CD4-positive, alpha-beta memory T cell (primary cell): ENCODE measurements around the gene TRMT11. TPM values are rescaled to one million over a fixed set of nuclear protein-coding genes. Genes with fewer than 3 reads are reported as not detected.

Experiments used
- CTCF ChIA-PET: fragments of 350-600 bp; sonication (Branson Sonifier 250); formaldehyde crosslinking; loops from one replicate; lab custom pipeline; 2021; ENCODE audit warnings: inconsistent platforms; ENCODE audit not compliant: partially characterized antibody; lab: Charles Lee
- POLR2A ChIA-PET: fragments of 350-600 bp; sonication (Branson Sonifier 250); formaldehyde crosslinking; loops from one replicate; lab custom pipeline; 2021; ENCODE audit not compliant: partially characterized antibody; lab: Charles Lee
- DNase-seq, 5 donors: peaks; one replicate each; pipeline versions ENCODE4 v3.0.0 to v3.0.0-alpha.2; 2020 to 2022; ENCODE audit warnings: mixed read lengths in 1 of 5
- H3K27ac ChIP-seq: one replicate; pipeline ENCODE4 v1.7.0; 2013; ENCODE audit warnings: low read depth, low read length
- H3K27me3 ChIP-seq: 2 replicates; pipeline ENCODE4 v1.7.0; 2013; ENCODE audit warnings: mild to moderate bottlenecking, low read length, moderate library complexity; ENCODE audit not compliant: insufficient read depth
- H3K36me3 ChIP-seq: 2 replicates; pipeline ENCODE4 v1.7.0; 2013; ENCODE audit warnings: mild to moderate bottlenecking, low read length, moderate library complexity; ENCODE audit not compliant: insufficient read depth
- H3K4me1 ChIP-seq: 2 replicates; pipeline ENCODE4 v1.7.0; 2013; ENCODE audit warnings: mild to moderate bottlenecking, low read length, moderate library complexity; ENCODE audit not compliant: insufficient read depth
- H3K4me3 ChIP-seq, 2 donors: one replicate each; pipeline ENCODE4 v1.7.0; 2013; ENCODE audit warnings: low read length in 2 of 2, mild to moderate bottlenecking in 1 of 2
- H3K9me3 ChIP-seq, 2 donors: one replicate each; pipeline ENCODE4 v1.7.0; 2013; ENCODE audit warnings: low read length in 2 of 2, control low read depth in 1 of 2; ENCODE audit not compliant: control insufficient read depth in 1 of 2
- H3K27ac Mint-ChIP-seq, 7 donors: one replicate each; pipeline ENCODE4 v1.8.0; 2020 to 2021; ENCODE audit warnings: mixed read lengths in 7 of 7, mild to moderate bottlenecking in 6 of 7, inconsistent platforms in 3 of 7, moderate library complexity in 3 of 7
- H3K27me3 Mint-ChIP-seq, 2 donors: one replicate each; pipeline ENCODE4 v1.8.0; 2020 to 2021; ENCODE audit warnings: mixed read lengths in 2 of 2
- H3K36me3 Mint-ChIP-seq, 2 donors: one replicate each; pipeline ENCODE4 v1.8.0; 2020 to 2021; ENCODE audit warnings: mixed read lengths in 2 of 2, inconsistent platforms in 1 of 2, mild to moderate bottlenecking in 1 of 2
- H3K4me1 Mint-ChIP-seq, 4 donors: one replicate each; pipeline ENCODE4 v1.8.0; 2020 to 2021; ENCODE audit warnings: mixed read lengths in 4 of 4, mild to moderate bottlenecking in 1 of 4
- H3K4me3 Mint-ChIP-seq, 8 donors: one replicate each; pipeline ENCODE4 v1.8.0; 2020 to 2021; ENCODE audit warnings: mixed read lengths in 8 of 8, mild to moderate bottlenecking in 7 of 8, moderate library complexity in 6 of 8, inconsistent platforms in 3 of 8
- H3K9me3 Mint-ChIP-seq, 8 donors: one replicate each; pipeline ENCODE4 v1.8.0; 2020 to 2021; ENCODE audit warnings: mixed read lengths in 8 of 8, mild to moderate bottlenecking in 5 of 8, inconsistent platforms in 3 of 8, moderate library complexity in 1 of 8
- intact Hi-C: fragments of 100-400 bp; cut with micrococcal nuclease; formaldehyde crosslinking; loops from one replicate; pipeline ENCODE4 v1.15.1; 2023
- polyA plus RNA-seq, 2 donors: library from polyadenylated mRNA; unstranded; fragments of 300-500 nt; fragmentation: Illumina TruSeq; gene quantifications; one replicate each; pipeline ENCODE4 v1.2.3, GENCODE V29; 2021
- total RNA-seq, 2 experiments: library from RNA; stranded (reverse); gene quantifications; one replicate each; pipeline ENCODE4 v1.2.3, GENCODE V29; 2021

The TRMT11 gene
- total and polyA plus RNA-seq, 4 experiments from 2014 or later = 7.8 to 30.8 (median 20.7) TPM

DNA sequence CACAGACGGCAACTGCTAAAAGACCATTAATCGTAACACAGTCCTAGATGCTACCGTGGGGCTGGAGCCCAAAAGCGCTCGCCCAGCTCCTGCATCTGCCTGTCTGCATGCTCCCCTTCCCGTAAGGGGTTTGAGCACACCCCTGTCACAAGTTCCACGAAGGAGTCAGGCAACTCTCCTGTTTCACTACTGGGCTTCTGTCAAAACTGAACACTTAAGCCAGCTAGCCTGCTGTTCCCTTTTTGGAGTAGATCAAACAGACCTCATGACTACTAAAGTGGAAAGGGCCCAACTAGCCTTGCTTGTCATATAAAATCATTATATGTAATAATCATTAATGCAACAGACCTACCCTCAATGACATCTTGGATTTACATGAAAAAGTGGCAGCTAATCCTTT lies 61.3 kb downstream of the TRMT11 start:
- H3K27ac Mint-ChIP-seq = no peak overlapping the region
- intact Hi-C loops = no loop called here
- Histone ChIP-seq H3K9me3 (no peaks in the 10 kb centered on the region), H3K27ac (no peak overlapping the region), H3K36me3 (peaks cover 6% of the 10 kb centered on the region), H3K4me1 (no peaks in the 10 kb centered on the region), H3K4me3 (no peak overlapping the region), H3K27me3 (no peaks in the 10 kb centered on the region)
- CTCF ChIA-PET = no interaction called here
- peaks cover 0 to 3% (median under 1%) of the 10 kb centered on the region in 8 donors for H3K9me3 Mint-ChIP-seq
- H3K36me3 Mint-ChIP-seq = peaks cover 47 to 59% of the 10 kb centered on the region in 2 donors
- no peaks in the 10 kb centered on the region for H3K27me3 Mint-ChIP-seq
- no peak overlapping the region for H3K4me3 Mint-ChIP-seq
- H3K4me1 Mint-ChIP-seq = peaks cover 0 to 5% (median 0%) of the 10 kb centered on the region in 4 donors
- POLR2A ChIA-PET = no interaction called here
- no peak for DNase-seq

DNA sequence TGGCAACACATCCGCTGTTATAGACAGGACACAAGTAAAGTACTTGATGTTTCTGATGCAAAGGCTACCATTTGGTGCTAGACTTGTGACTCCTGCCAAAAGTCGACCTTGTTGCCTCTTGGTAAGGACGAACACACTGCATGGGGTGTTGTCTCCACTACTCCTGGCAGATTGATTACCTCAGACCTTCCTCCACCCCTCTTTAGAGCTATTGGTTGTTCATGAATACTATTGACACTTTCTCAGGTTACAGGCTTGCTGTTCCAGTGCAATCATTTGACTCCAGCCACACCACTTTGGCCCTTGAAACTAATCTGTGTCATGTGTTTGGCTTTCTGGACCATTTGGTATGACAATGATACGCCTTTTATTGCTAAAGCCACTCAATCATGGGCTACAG lies 62.3 kb downstream of the TRMT11 start:
- Histone ChIP-seq H3K9me3 (no peaks in the 10 kb centered on the region), H3K36me3 (peaks cover 6% of the 10 kb centered on the region), H3K4me3 (no peak overlapping the region), H3K27ac (no peak overlapping the region), H3K27me3 (no peaks in the 10 kb centered on the region), H3K4me1 (no peaks in the 10 kb centered on the region)
- Mint-ChIP-seq H3K4me1 (peaks cover 0 to 5% (median 0%) of the 10 kb centered on the region in 4 donors), H3K36me3 (peaks cover 52 to 67% of the 10 kb centered on the region in 2 donors), H3K9me3 (peaks cover 0 to 3% (median 0%) of the 10 kb centered on the region in 8 donors), H3K27ac (peak overlapping the region in 1 of 7 donors; percentile 22), H3K4me3 (no peak overlapping the region), H3K27me3 (no peaks in the 10 kb centered on the region)
- DNase-seq = no peak
- ChIA-PET CTCF (no interaction called here), POLR2A (no interaction called here)
- intact Hi-C loops = no loop called here

- Mint-ChIP-seq H3K27ac (peak overlapping the region in 2 of 7 donors; percentile 18 to 84), H3K36me3 (peaks cover 40 to 71% of the 10 kb centered on the region in 2 donors), H3K4me3 (no peak overlapping the region), H3K4me1 (peaks cover 0 to 5% (median 0%) of the 10 kb centered on the region in 4 donors), H3K9me3 (peaks cover 0 to 2% (median 0%) of the 10 kb centered on the region in 8 donors), H3K27me3 (no peaks in the 10 kb centered on the region)
- intact Hi-C loops = no loop called here
- H3K9me3 ChIP-seq = no peaks in the 10 kb centered on the region
- H3K4me3 ChIP-seq = no peak overlapping the region
- H3K27me3 ChIP-seq = no peaks in the 10 kb centered on the region
- POLR2A ChIA-PET = interaction anchor here (0.7 kb wide), 1 partner anchor 1324 kb away, joined by 3 read pairs; no protein-coding TSS in a partner anchor
- H3K36me3 ChIP-seq = peaks cover 6% of the 10 kb centered on the region
- H3K27ac ChIP-seq = no peak overlapping the region
- CTCF ChIA-PET = no interaction called here
- no peaks in the 10 kb centered on the region for H3K4me1 ChIP-seq
- no peak for DNase-seq
Observed at GRCh38 chr6:126050795-126051194, 64.5 kb downstream of the TRMT11 start.

GRCh38 chr6:126051791-126052190 lies 65.5 kb downstream of the TRMT11 start:
- no peak overlapping the region for H3K4me3 ChIP-seq
- ChIA-PET CTCF (no interaction called here), POLR2A (no interaction called here)
- H3K27ac Mint-ChIP-seq = peak overlapping the region in 1 of 7 donors; percentile 9
- H3K27me3 ChIP-seq = no peaks in the 10 kb centered on the region
- H3K36me3 ChIP-seq = peaks cover 6% of the 10 kb centered on the region
- intact Hi-C loops = no loop called here
- H3K9me3 ChIP-seq = no peaks in the 10 kb centered on the region
- peaks cover 0 to 4% (median 0%) of the 10 kb centered on the region in 8 donors for H3K9me3 Mint-ChIP-seq
- H3K27me3 Mint-ChIP-seq = no peaks in the 10 kb centered on the region
- no peaks in the 10 kb centered on the region for H3K4me1 ChIP-seq
- no peak for DNase-seq
- peaks cover 37 to 65% of the 10 kb centered on the region in 2 donors for H3K36me3 Mint-ChIP-seq
- H3K4me1 Mint-ChIP-seq = peaks cover 0 to 5% (median 0%) of the 10 kb centered on the region in 4 donors
- H3K27ac ChIP-seq = no peak overlapping the region
- H3K4me3 Mint-ChIP-seq = no peak overlapping the region

DNA sequence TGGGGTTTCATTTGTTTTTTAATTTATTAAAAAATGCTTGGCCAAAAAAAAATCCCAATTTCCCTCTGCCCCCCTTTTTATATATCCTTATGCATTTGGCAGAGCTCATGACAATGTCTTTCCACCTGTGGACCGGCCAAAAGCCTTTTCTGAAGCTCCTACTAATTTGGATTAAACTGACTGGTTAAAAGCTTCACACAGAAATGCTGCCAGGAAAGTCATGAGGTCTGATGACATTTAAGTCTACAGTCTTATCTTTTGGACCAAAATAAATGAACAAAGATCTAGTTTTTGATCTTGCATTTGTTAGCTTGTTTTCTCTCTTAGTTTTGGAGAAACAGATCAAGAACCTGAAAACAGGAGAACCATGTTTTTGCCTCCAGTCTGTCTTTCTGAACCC lies 66.1 kb downstream of the TRMT11 start:
- ChIA-PET CTCF (interaction anchor here (1.3 kb wide), 1 partner anchor 44 kb away, joined by 3 read pairs; no protein-coding TSS in a partner anchor), POLR2A (no interaction called here)
- peaks cover 0 to 4% (median 0%) of the 10 kb centered on the region in 8 donors for H3K9me3 Mint-ChIP-seq
- Histone ChIP-seq H3K4me1 (no peaks in the 10 kb centered on the region), H3K9me3 (no peaks in the 10 kb centered on the region), H3K27me3 (no peaks in the 10 kb centered on the region), H3K4me3 (no peak overlapping the region), H3K36me3 (peaks cover 6% of the 10 kb centered on the region), H3K27ac (no peak overlapping the region)
- peaks cover 0 to 5% (median 0%) of the 10 kb centered on the region in 4 donors for H3K4me1 Mint-ChIP-seq
- no peak overlapping the region for H3K27ac Mint-ChIP-seq
- no peaks in the 10 kb centered on the region for H3K27me3 Mint-ChIP-seq
- intact Hi-C loops = no loop called here
- H3K4me3 Mint-ChIP-seq = no peak overlapping the region
- DNase-seq = no peak
- peaks cover 30 to 63% of the 10 kb centered on the region in 2 donors for H3K36me3 Mint-ChIP-seq

- H3K9me3 Mint-ChIP-seq = peaks cover 0 to 4% (median 0%) of the 10 kb centered on the region in 8 donors
- Histone ChIP-seq H3K9me3 (no peaks in the 10 kb centered on the region), H3K27ac (no peak overlapping the region), H3K27me3 (no peaks in the 10 kb centered on the region), H3K4me3 (no peak overlapping the region), H3K4me1 (no peaks in the 10 kb centered on the region), H3K36me3 (no peaks in the 10 kb centered on the region)
- H3K36me3 Mint-ChIP-seq = peaks cover 26 to 62% of the 10 kb centered on the region in 2 donors
- DNase-seq = no peak
- H3K27me3 Mint-ChIP-seq = no peaks in the 10 kb centered on the region
- intact Hi-C loops = no loop called here
- no peak overlapping the region for H3K4me3 Mint-ChIP-seq
- H3K4me1 Mint-ChIP-seq = peaks cover 0 to 5% (median 0%) of the 10 kb centered on the region in 4 donors
- CTCF ChIA-PET = interaction anchor here (1.2 kb wide), 1 partner anchor 17 kb away, joined by 3 read pairs; no protein-coding TSS in a partner anchor
- no peak overlapping the region for H3K27ac Mint-ChIP-seq
- POLR2A ChIA-PET = interaction anchor here (1.2 kb wide), 1 partner anchor 13 kb away, joined by 3 read pairs; no protein-coding TSS in a partner anchor
Observed at GRCh38 chr6:126054258-126054702, 67.9 kb downstream of the TRMT11 start.

- Mint-ChIP-seq H3K27ac (no peak overlapping the region), H3K4me3 (no peak overlapping the region), H3K27me3 (no peaks in the 10 kb centered on the region), H3K36me3 (peaks cover 28 to 62% of the 10 kb centered on the region in 2 donors), H3K9me3 (peaks cover 0 to 4% (median 0%) of the 10 kb centered on the region in 8 donors), H3K4me1 (peaks cover 0 to 5% (median 0%) of the 10 kb centered on the region in 4 donors)
- Histone ChIP-seq H3K27ac (no peak overlapping the region), H3K9me3 (no peaks in the 10 kb centered on the region), H3K4me1 (no peaks in the 10 kb centered on the region), H3K4me3 (no peak overlapping the region), H3K27me3 (no peaks in the 10 kb centered on the region), H3K36me3 (no peaks in the 10 kb centered on the region)
- ChIA-PET POLR2A (interaction anchor here (1.2 kb wide), 1 partner anchor 13 kb away, joined by 3 read pairs; no protein-coding TSS in a partner anchor), CTCF (interaction anchor here (1.2 kb wide), 1 partner anchor 17 kb away, joined by 3 read pairs; no protein-coding TSS in a partner anchor)
- DNase-seq = no peak
- intact Hi-C loops = no loop called here
Observed at GRCh38 chr6:126054802-126055201, 68.5 kb downstream of the TRMT11 start.
